Body of pancreas (tissue), 4 donors: ENCODE results near the gene WBP11.

ENCODE experiments used
- POLR2A ChIP-seq, 3 donors: fragments of 450-650 bp; IDR thresholded peaks; one replicate each; pipeline ENCODE4 v1.6.1; 2016; ENCODE audit warnings: antibody characterized with exemption in 3 of 3, mild to moderate bottlenecking in 2 of 3
- TF ChIP-seq, protein P1 (sequence below), 7 experiments: fragments of 450-650 bp in 4 of 7; fragments of 200-600 bp in 3 of 7; sonication (generic) in 3 of 7; IDR thresholded peaks; one replicate each; pipeline ENCODE4 v1.5.1; 2016 to 2019; ENCODE audit warnings: antibody characterized with exemption in 7 of 7

DNA sequence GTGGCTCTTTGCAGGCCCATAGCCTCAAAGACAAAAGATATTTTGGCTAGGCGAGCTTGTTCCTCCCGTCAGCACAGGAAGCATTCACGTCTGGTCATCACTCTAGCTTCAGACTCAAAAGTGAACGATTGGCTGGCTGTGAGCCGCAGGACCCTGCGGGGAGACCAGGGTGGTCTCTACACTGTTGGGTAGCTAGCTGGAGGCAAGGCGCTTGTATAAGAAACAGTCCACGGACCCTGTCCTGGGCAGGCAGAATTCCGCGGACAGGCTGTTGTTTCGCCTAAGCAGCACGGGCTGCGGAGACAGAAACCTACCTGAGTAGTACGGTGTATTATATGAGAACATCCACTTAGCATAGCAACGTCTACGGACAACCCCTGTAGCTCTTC lies 29.6 kb downstream of the WBP11 start:
- TF ChIP-seq, protein P1, sequence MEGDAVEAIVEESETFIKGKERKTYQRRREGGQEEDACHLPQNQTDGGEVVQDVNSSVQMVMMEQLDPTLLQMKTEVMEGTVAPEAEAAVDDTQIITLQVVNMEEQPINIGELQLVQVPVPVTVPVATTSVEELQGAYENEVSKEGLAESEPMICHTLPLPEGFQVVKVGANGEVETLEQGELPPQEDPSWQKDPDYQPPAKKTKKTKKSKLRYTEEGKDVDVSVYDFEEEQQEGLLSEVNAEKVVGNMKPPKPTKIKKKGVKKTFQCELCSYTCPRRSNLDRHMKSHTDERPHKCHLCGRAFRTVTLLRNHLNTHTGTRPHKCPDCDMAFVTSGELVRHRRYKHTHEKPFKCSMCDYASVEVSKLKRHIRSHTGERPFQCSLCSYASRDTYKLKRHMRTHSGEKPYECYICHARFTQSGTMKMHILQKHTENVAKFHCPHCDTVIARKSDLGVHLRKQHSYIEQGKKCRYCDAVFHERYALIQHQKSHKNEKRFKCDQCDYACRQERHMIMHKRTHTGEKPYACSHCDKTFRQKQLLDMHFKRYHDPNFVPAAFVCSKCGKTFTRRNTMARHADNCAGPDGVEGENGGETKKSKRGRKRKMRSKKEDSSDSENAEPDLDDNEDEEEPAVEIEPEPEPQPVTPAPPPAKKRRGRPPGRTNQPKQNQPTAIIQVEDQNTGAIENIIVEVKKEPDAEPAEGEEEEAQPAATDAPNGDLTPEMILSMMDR (IDR thresholded peaks at IDR 0.05), result no peak
- TF ChIP-seq POLR2A (IDR thresholded peaks at IDR 0.05), result no peak
